GM19452 (cell line): Measurements from ENCODE around the gene TPRX1.
"Not testable (repeated sequence)": the region's sequence is repeated elsewhere in the genome, so short reads cannot be mapped to it uniquely, and the experiment has no call there.

Experiments used
- ATAC-seq: cut with Tn5 transposase; IDR thresholded peaks from one replicate; pipeline ENCODE4 v1.9.1; 2021; ENCODE audit not compliant: unreplicated experiment

The TPRX1 gene

GRCh38 chr19:47804451-47804850 lies at the start of gene TPRX1:
TPRX1 (minus strand) TSS chr19:47804551; CDS start chr19:47804539, 12 bp downstream.
- ATAC-seq: not testable (repeated sequence)

- ATAC-seq: no peak
Observed at GRCh38 chr19:47853003-47853402, 48.7 kb upstream of the TPRX1 start.

GRCh38 chr19:47848823-47849473 lies 44.6 kb upstream of the TPRX1 start:
- no peak for ATAC-seq

GRCh38 chr19:47848425-47848822 lies 44.1 kb upstream of the TPRX1 start:
- ATAC-seq: no peak

GRCh38 chr19:47842941-47843340 lies 38.6 kb upstream of the TPRX1 start:
- no peak for ATAC-seq

- ATAC-seq: no peak
Observed at GRCh38 chr19:47839913-47840312, 35.6 kb upstream of the TPRX1 start.

GRCh38 chr19:47839411-47839810 lies 35.1 kb upstream of the TPRX1 start:
- no peak for ATAC-seq

- ATAC-seq: no peak
Observed at GRCh38 chr19:47836038-47836437, 31.7 kb upstream of the TPRX1 start.

GRCh38 chr19:47832723-47833122 lies 28.4 kb upstream of the TPRX1 start:
- no peak for ATAC-seq

- ATAC-seq: no peak
Observed at GRCh38 chr19:47826800-47827199, 22.4 kb upstream of the TPRX1 start.

- no peak for ATAC-seq
Observed at GRCh38 chr19:47824396-47824795, 20.0 kb upstream of the TPRX1 start.

- ATAC-seq: no peak
Observed at GRCh38 chr19:47821460-47822020, 17.2 kb upstream of the TPRX1 start, which contains the start of gene CRX. CRX (plus strand) TSS chr19:47821937; CDS start chr19:47834444, 12,507 bp downstream.

GRCh38 chr19:47820410-47820809 lies 16.1 kb upstream of the TPRX1 start:
- no peak for ATAC-seq

- no peak for ATAC-seq
Observed at GRCh38 chr19:47819858-47820257, 15.5 kb upstream of the TPRX1 start.

GRCh38 chr19:47818221-47818620 lies 13.9 kb upstream of the TPRX1 start:
- ATAC-seq: not testable (repeated sequence)

GRCh38 chr19:47816270-47816669 lies 11.9 kb upstream of the TPRX1 start:
- ATAC-seq: not testable (repeated sequence)

GRCh38 chr19:47813995-47814328 lies 9.6 kb upstream of the TPRX1 start:
- no peak for ATAC-seq

GRCh38 chr19:47813304-47813994 lies 9.1 kb upstream of the TPRX1 start:
- ATAC-seq: no peak

- ATAC-seq: no peak
Observed at GRCh38 chr19:47806435-47806834, 2.1 kb upstream of the TPRX1 start.

- ATAC-seq: no peak
Observed at GRCh38 chr19:47805313-47805712, 962 bp upstream of the TPRX1 start.

- ATAC-seq: not testable (repeated sequence)
Observed at GRCh38 chr19:47803671-47804070, 680 bp downstream of the TPRX1 start.

GRCh38 chr19:47803148-47803547 lies 1.2 kb downstream of the TPRX1 start:
- ATAC-seq: not testable (repeated sequence)
